ENCODE measurements around the gene TRH.
A peak's percentile ranks its signal among the peaks of the same experiment; 100 is the strongest.

TRH gene

GRCh38 chr3:129938140-129938930 is 36.2 kb upstream of the TRH start:
- Histone ChIP-seq H3K4me3 (ENCODE audit: control insufficient read depth in 1 of 7, extremely low read depth in 1 of 7, insufficient read depth in 4 of 7, low read depth in 2 of 7, low read length in 6 of 7) (no peak overlapping the region), H3K36me3 (ENCODE audit: control insufficient read depth in 4 of 4, insufficient read depth in 4 of 4, low read length in 3 of 4) (no peaks in the 10 kb centered on the region), H3K27me3 (replicated peaks in 2 of 5; ENCODE audit: control insufficient read depth in 4 of 5, insufficient read depth in 5 of 5, low read length in 4 of 5) (no peaks in the 10 kb centered on the region), H3K27ac (ENCODE audit: insufficient read depth in 1 of 2, low read depth in 1 of 2, low read length in 2 of 2, poor library complexity in 1 of 2, severe bottlenecking in 2 of 2) (no peak overlapping the region), H3K9me3 (ENCODE audit: control extremely low read depth in 1 of 5, control insufficient read depth in 4 of 5, insufficient read depth in 2 of 5, low read depth in 1 of 5, low read length in 4 of 5) (no peaks in the 10 kb centered on the region), H3K4me1 (ENCODE audit: control extremely low read depth in 1 of 4, control insufficient read depth in 4 of 4, insufficient read depth in 4 of 4, low read length in 3 of 4) (peaks cover 0 to 11% (median 1%) of the 10 kb centered on the region in 4 experiments)
- peak in 1 of 3 donors; percentile 34 for DNase-seq
- ChIA-PET CTCF (interaction anchor here (0.8 to 9.4 kb wide), 9 partner anchors 38 to 448 kb away, joined by 3 to 106 read pairs (median 5); no protein-coding TSS in a partner anchor), POLR2A (no interaction called here)
- 92% methylated on average over 6 of the region's 8 CpGs for WGBS (ENCODE audit: insufficient coverage)

DNA sequence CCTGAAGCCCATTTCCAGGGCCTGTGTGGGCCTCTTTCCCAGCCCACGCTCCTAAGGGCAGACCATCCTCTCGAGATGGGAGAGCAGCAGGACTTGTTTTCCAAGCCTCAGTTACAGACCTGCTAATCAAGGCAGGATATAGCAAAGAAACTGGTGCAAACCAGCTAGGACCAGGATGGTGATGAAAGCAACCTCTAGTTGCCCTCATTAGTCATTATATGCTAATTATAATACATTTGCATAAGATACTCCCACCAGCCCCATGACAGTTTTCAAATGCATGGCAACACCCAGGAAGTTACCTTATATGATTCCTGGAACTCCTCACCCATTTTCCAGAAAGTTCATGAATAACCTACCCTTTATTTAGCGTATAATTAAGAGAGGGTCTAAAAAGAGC is 34.4 kb upstream of the TRH start:
- no peak overlapping the region for H3K27ac ChIP-seq (ENCODE audit: insufficient read depth in 1 of 2, low read depth in 1 of 2, low read length in 2 of 2, poor library complexity in 1 of 2, severe bottlenecking in 2 of 2)
- DNase-seq = no peak
- 93% methylated on average over 3 of the region's 3 CpGs for WGBS (ENCODE audit: insufficient coverage)
- CTCF ChIA-PET = interaction anchor here (0.5 to 9.4 kb wide), 18 partner anchors 10 to 557 kb away, joined by 3 to 106 read pairs (median 11); partner anchors contain the start of gene TRH
- no peak overlapping the region for H3K4me3 ChIP-seq (ENCODE audit: control insufficient read depth in 1 of 7, extremely low read depth in 1 of 7, insufficient read depth in 4 of 7, low read depth in 2 of 7, low read length in 6 of 7)
- no peaks in the 10 kb centered on the region for H3K36me3 ChIP-seq (ENCODE audit: control insufficient read depth in 4 of 4, insufficient read depth in 4 of 4, low read length in 3 of 4)
- peaks cover 0 to 9% (median 0%) of the 10 kb centered on the region in 4 experiments for H3K4me1 ChIP-seq (ENCODE audit: control extremely low read depth in 1 of 4, control insufficient read depth in 4 of 4, insufficient read depth in 4 of 4, low read length in 3 of 4)
- POLR2A ChIA-PET = no interaction called here
- no peaks in the 10 kb centered on the region for H3K27me3 ChIP-seq (replicated peaks in 2 of 5; ENCODE audit: control insufficient read depth in 4 of 5, insufficient read depth in 5 of 5, low read length in 4 of 5)
- H3K9me3 ChIP-seq (ENCODE audit: control extremely low read depth in 1 of 5, control insufficient read depth in 4 of 5, insufficient read depth in 2 of 5, low read depth in 1 of 5, low read length in 4 of 5) = no peaks in the 10 kb centered on the region

DNA sequence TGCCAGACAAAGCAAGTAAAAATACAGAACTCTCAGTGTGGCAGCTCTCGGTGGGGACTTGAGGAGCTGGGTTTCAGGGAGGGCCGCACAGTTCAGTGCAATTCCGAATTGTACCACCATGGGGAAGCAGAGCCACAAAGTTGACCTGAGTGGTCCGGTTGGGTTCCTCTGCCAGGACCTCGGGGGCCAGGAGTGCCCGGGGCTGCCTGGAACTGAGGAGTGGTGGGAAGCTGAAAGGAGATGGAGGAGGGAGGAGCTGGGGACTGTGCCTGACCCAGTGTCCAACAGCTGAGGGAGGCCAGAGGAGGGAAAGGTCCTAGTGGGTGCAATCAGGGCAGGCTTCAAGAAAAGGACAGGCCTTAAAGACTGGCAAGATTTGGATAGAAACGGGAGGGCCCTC is 32.2 kb upstream of the TRH start:
- Histone ChIP-seq H3K4me1 (ENCODE audit: control extremely low read depth in 1 of 4, control insufficient read depth in 4 of 4, insufficient read depth in 4 of 4, low read length in 3 of 4) (peaks cover 1 to 15% (median 4%) of the 10 kb centered on the region in 4 experiments), H3K9me3 (ENCODE audit: control extremely low read depth in 1 of 5, control insufficient read depth in 4 of 5, insufficient read depth in 2 of 5, low read depth in 1 of 5, low read length in 4 of 5) (peaks cover 0 to 5% (median 0%) of the 10 kb centered on the region in 5 experiments), H3K4me3 (ENCODE audit: control insufficient read depth in 1 of 7, extremely low read depth in 1 of 7, insufficient read depth in 4 of 7, low read depth in 2 of 7, low read length in 6 of 7) (no peak overlapping the region), H3K27ac (ENCODE audit: insufficient read depth in 1 of 2, low read depth in 1 of 2, low read length in 2 of 2, poor library complexity in 1 of 2, severe bottlenecking in 2 of 2) (no peak overlapping the region), H3K27me3 (replicated peaks in 2 of 5; ENCODE audit: control insufficient read depth in 4 of 5, insufficient read depth in 5 of 5, low read length in 4 of 5) (no peaks in the 10 kb centered on the region), H3K36me3 (ENCODE audit: control insufficient read depth in 4 of 4, insufficient read depth in 4 of 4, low read length in 3 of 4) (no peaks in the 10 kb centered on the region)
- 15% methylated on average over 7 of the region's 7 CpGs for WGBS (ENCODE audit: insufficient coverage)
- ChIA-PET CTCF (interaction anchor here (0.6 to 9.4 kb wide), 46 partner anchors 8 to 611 kb away, joined by 3 to 106 read pairs (median 5); partner anchors contain the start of genes ALG1L2 and TRH), POLR2A (interaction anchor here (0.8 kb wide), 1 partner anchor 156 kb away, joined by 6 read pairs; no protein-coding TSS in a partner anchor)
- DNase-seq = peak; percentile 72 to 82 (median 73)

- 100% methylated on average over 2 of the region's 3 CpGs for WGBS (ENCODE audit: insufficient coverage)
- ChIA-PET CTCF (interaction anchor here (0.6 to 9.4 kb wide), 39 partner anchors 7 to 612 kb away, joined by 3 to 106 read pairs (median 7); partner anchors contain the start of genes ALG1L2 and TRH), POLR2A (no interaction called here)
- Histone ChIP-seq H3K4me1 (ENCODE audit: control extremely low read depth in 1 of 4, control insufficient read depth in 4 of 4, insufficient read depth in 4 of 4, low read length in 3 of 4) (peaks cover 8 to 23% (median 10%) of the 10 kb centered on the region in 4 experiments), H3K9me3 (ENCODE audit: control extremely low read depth in 1 of 5, control insufficient read depth in 4 of 5, insufficient read depth in 2 of 5, low read depth in 1 of 5, low read length in 4 of 5) (peaks cover 0 to 6% (median 0%) of the 10 kb centered on the region in 5 experiments), H3K27me3 (replicated peaks in 2 of 5; ENCODE audit: control insufficient read depth in 4 of 5, insufficient read depth in 5 of 5, low read length in 4 of 5) (no peaks in the 10 kb centered on the region), H3K36me3 (ENCODE audit: control insufficient read depth in 4 of 4, insufficient read depth in 4 of 4, low read length in 3 of 4) (no peaks in the 10 kb centered on the region), H3K4me3 (ENCODE audit: control insufficient read depth in 1 of 7, extremely low read depth in 1 of 7, insufficient read depth in 4 of 7, low read depth in 2 of 7, low read length in 6 of 7) (no peak overlapping the region), H3K27ac (ENCODE audit: insufficient read depth in 1 of 2, low read depth in 1 of 2, low read length in 2 of 2, poor library complexity in 1 of 2, severe bottlenecking in 2 of 2) (no peak overlapping the region)
- no peak for DNase-seq
Observed at GRCh38 chr3:129943020-129943419, 31.5 kb upstream of the TRH start.

DNA sequence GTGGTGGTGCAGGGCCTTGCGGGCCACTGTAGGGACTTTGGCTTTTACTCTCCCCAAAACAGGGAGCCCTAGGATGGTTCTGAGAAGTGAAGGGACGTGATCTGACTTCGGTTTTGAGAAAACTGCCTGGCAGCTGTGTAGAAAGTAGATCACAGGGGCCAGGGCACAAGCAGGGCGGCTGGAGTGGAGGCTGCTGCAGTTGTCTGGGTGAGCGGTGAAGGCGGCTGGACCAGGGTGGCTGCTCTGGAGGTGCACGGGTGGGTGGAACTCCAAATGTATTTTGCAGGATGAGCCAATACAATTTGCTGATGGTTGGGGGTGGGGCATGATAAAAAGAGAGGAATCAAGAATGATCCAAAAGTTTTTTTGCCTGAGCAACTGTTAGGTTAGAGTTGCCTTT is 29.8 kb upstream of the TRH start:
- no peak overlapping the region for H3K27ac ChIP-seq (ENCODE audit: insufficient read depth in 1 of 2, low read depth in 1 of 2, low read length in 2 of 2, poor library complexity in 1 of 2, severe bottlenecking in 2 of 2)
- 97% methylated on average over 5 of the region's 7 CpGs for WGBS (ENCODE audit: insufficient coverage)
- peaks cover 11 to 35% (median 22%) of the 10 kb centered on the region in 4 experiments for H3K4me1 ChIP-seq (ENCODE audit: control extremely low read depth in 1 of 4, control insufficient read depth in 4 of 4, insufficient read depth in 4 of 4, low read length in 3 of 4)
- no peak overlapping the region for H3K4me3 ChIP-seq (ENCODE audit: control insufficient read depth in 1 of 7, extremely low read depth in 1 of 7, insufficient read depth in 4 of 7, low read depth in 2 of 7, low read length in 6 of 7)
- POLR2A ChIA-PET = interaction anchor here (0.6 kb wide), 1 partner anchor 313 kb away, joined by 3 read pairs; no protein-coding TSS in a partner anchor
- DNase-seq = no peak
- H3K9me3 ChIP-seq (ENCODE audit: control extremely low read depth in 1 of 5, control insufficient read depth in 4 of 5, insufficient read depth in 2 of 5, low read depth in 1 of 5, low read length in 4 of 5) = peaks cover 0 to 6% (median 0%) of the 10 kb centered on the region in 5 experiments
- no peaks in the 10 kb centered on the region for H3K27me3 ChIP-seq (replicated peaks in 2 of 5; ENCODE audit: control insufficient read depth in 4 of 5, insufficient read depth in 5 of 5, low read length in 4 of 5)
- H3K36me3 ChIP-seq (ENCODE audit: control insufficient read depth in 4 of 4, insufficient read depth in 4 of 4, low read length in 3 of 4) = no peaks in the 10 kb centered on the region
- CTCF ChIA-PET = interaction anchor here (0.8 to 9.4 kb wide), 11 partner anchors 9 to 162 kb away, joined by 3 to 106 read pairs (median 35); partner anchors contain the start of gene TRH

- H3K36me3 ChIP-seq (ENCODE audit: control insufficient read depth in 4 of 4, insufficient read depth in 4 of 4, low read length in 3 of 4) = no peaks in the 10 kb centered on the region
- peak in 2 of 3 donors; percentile 62 to 71 for DNase-seq
- H3K4me3 ChIP-seq (ENCODE audit: control insufficient read depth in 1 of 7, extremely low read depth in 1 of 7, insufficient read depth in 4 of 7, low read depth in 2 of 7, low read length in 6 of 7) = peak overlapping the region in 1 of 7 experiments; percentile 6
- peaks cover 11 to 59% (median 44%) of the 10 kb centered on the region in 4 experiments for H3K4me1 ChIP-seq (ENCODE audit: control extremely low read depth in 1 of 4, control insufficient read depth in 4 of 4, insufficient read depth in 4 of 4, low read length in 3 of 4)
- H3K27ac ChIP-seq (ENCODE audit: insufficient read depth in 1 of 2, low read depth in 1 of 2, low read length in 2 of 2, poor library complexity in 1 of 2, severe bottlenecking in 2 of 2) = no peak overlapping the region
- 64% methylated on average over 7 of the region's 8 CpGs for WGBS (ENCODE audit: insufficient coverage)
- POLR2A ChIA-PET = interaction anchor here (1.2 kb wide), 1 partner anchor 26 kb away, joined by 4 read pairs; the partner anchor contains the start of gene TRH
- H3K27me3 ChIP-seq (replicated peaks in 2 of 5; ENCODE audit: control insufficient read depth in 4 of 5, insufficient read depth in 5 of 5, low read length in 4 of 5) = no peaks in the 10 kb centered on the region
- peaks cover 0 to 6% (median 0%) of the 10 kb centered on the region in 5 experiments for H3K9me3 ChIP-seq (ENCODE audit: control extremely low read depth in 1 of 5, control insufficient read depth in 4 of 5, insufficient read depth in 2 of 5, low read depth in 1 of 5, low read length in 4 of 5)
- CTCF ChIA-PET = interaction anchor here (1.2 to 8.8 kb wide), 6 partner anchors 26 to 320 kb away, joined by 3 to 72 read pairs (median 5); no protein-coding TSS in a partner anchor
Observed at GRCh38 chr3:129947538-129948240, 26.8 kb upstream of the TRH start.

Measured in common myeloid progenitor, CD34-positive (primary cell).